Calu3 (cell line): ENCODE data around the gene RAB3C. TPM values are rescaled to one million over a fixed set of nuclear protein-coding genes. Genes with fewer than 3 reads are reported as not detected.

Source experiments
- BruUV-seq: library from RNA; stranded (reverse); fragments of 400-500 nt; replicated peaks from 2 replicates; lab custom pipeline; 2021; lab: Mats Ljungman, UMichigan
- CTCF ChIA-PET: fragments of 300-600 bp; sonication (Branson Sonifier 250); formaldehyde crosslinking; loops from one replicate; lab custom pipeline; 2022; ENCODE audit warnings: antibody characterized with exemption; lab: Charles Lee
- DNase-seq: peaks from one replicate; pipeline ENCODE4 v3.0.0; 2022
- H3K27ac Mint-ChIP-seq: one replicate; pipeline ENCODE4 v1.8.0; 2022; ENCODE audit warnings: mixed read lengths; ENCODE audit not compliant: unreplicated experiment
- H3K27me3 Mint-ChIP-seq: one replicate; pipeline ENCODE4 v1.8.0; 2022; ENCODE audit warnings: mixed read lengths; ENCODE audit not compliant: unreplicated experiment
- H3K36me3 Mint-ChIP-seq: one replicate; pipeline ENCODE4 v1.8.0; 2022; ENCODE audit warnings: mild to moderate bottlenecking, moderate library complexity, mixed read lengths; ENCODE audit not compliant: insufficient read depth, unreplicated experiment
- H3K4me1 Mint-ChIP-seq: one replicate; pipeline ENCODE4 v1.8.0; 2022; ENCODE audit warnings: mild to moderate bottlenecking, low read depth, mixed read lengths; ENCODE audit not compliant: unreplicated experiment
- H3K4me3 Mint-ChIP-seq: one replicate; pipeline ENCODE4 v1.8.0; 2022; ENCODE audit warnings: mild to moderate bottlenecking, low read depth, moderate library complexity, mixed read lengths; ENCODE audit not compliant: unreplicated experiment
- H3K9me3 Mint-ChIP-seq: one replicate; pipeline ENCODE4 v1.8.0; 2022; ENCODE audit warnings: low read depth, mixed read lengths; ENCODE audit not compliant: unreplicated experiment
- CTCF ChIP-seq: fragments of 200-600 bp; IDR thresholded peaks from one replicate; pipeline ENCODE4 v1.8.0; 2022; ENCODE audit warnings: antibody characterized with exemption; ENCODE audit not compliant: unreplicated experiment
- intact Hi-C: fragments of 100-400 bp; cut with micrococcal nuclease; formaldehyde crosslinking; loops from one replicate; pipeline ENCODE4 v1.10.0; 2022; ENCODE audit not compliant: unreplicated experiment
- total RNA-seq: library from RNA; stranded (reverse); gene quantifications from 2 replicates; pipeline ENCODE4 v1.2.3, GENCODE V29; 2022

The RAB3C gene
- total RNA-seq, 1 experiment from 2014 or later = not detected

- no peak overlapping the region for H3K27ac Mint-ChIP-seq
- CTCF ChIA-PET = no interaction called here
- no peak overlapping the region for H3K4me3 Mint-ChIP-seq
- TF ChIP-seq CTCF = no peak
- DNase-seq = no peak
- H3K27me3 Mint-ChIP-seq = peaks cover 59% of the 10 kb centered on the region
- no peaks in the 10 kb centered on the region for H3K9me3 Mint-ChIP-seq
- intact Hi-C loops = no loop called here
- no peaks in the 10 kb centered on the region for H3K36me3 Mint-ChIP-seq
- no TSS peak for BruUV-seq
- no peaks in the 10 kb centered on the region for H3K4me1 Mint-ChIP-seq
Observed at GRCh38 chr5:58872670-58873273, 289.9 kb downstream of the RAB3C start.

GRCh38 chr5:58875599-58875998, 292.7 kb downstream of the RAB3C start:
- intact Hi-C loops = no loop called here
- H3K4me3 Mint-ChIP-seq = no peak overlapping the region
- DNase-seq = no peak
- peaks cover 44% of the 10 kb centered on the region for H3K27me3 Mint-ChIP-seq
- no peaks in the 10 kb centered on the region for H3K36me3 Mint-ChIP-seq
- H3K4me1 Mint-ChIP-seq = no peaks in the 10 kb centered on the region
- no TSS peak for BruUV-seq
- H3K9me3 Mint-ChIP-seq = no peaks in the 10 kb centered on the region
- CTCF ChIA-PET = no interaction called here
- no peak overlapping the region for H3K27ac Mint-ChIP-seq
- TF ChIP-seq CTCF = no peak

GRCh38 chr5:58885260-58885659, 302.4 kb downstream of the RAB3C start:
- DNase-seq = no peak
- Mint-ChIP-seq H3K4me3 (no peak overlapping the region), H3K27ac (no peak overlapping the region), H3K4me1 (peaks cover 9% of the 10 kb centered on the region), H3K36me3 (no peaks in the 10 kb centered on the region), H3K27me3 (peaks cover 35% of the 10 kb centered on the region), H3K9me3 (peaks cover 3% of the 10 kb centered on the region)
- no TSS peak for BruUV-seq
- intact Hi-C loops = loop anchor here (1.0 kb wide), 1 partner anchor 495 kb away; no protein-coding TSS in a partner anchor
- no peak for TF ChIP-seq CTCF
- CTCF ChIA-PET = interaction anchor here (1.6 kb wide), 1 partner anchor 289 kb away, joined by 4 read pairs; no protein-coding TSS in a partner anchor

GRCh38 chr5:58886315-58887207, 303.7 kb downstream of the RAB3C start:
- CTCF ChIA-PET = interaction anchor here (0.8 to 1.6 kb wide), 4 partner anchors 9 to 288 kb away, joined by 3 to 4 read pairs (median 4); no protein-coding TSS in a partner anchor
- no peak overlapping the region for H3K27ac Mint-ChIP-seq

More at GRCh38 chr5:58886315-58887207, 303.7 kb downstream of the RAB3C start:
- BruUV-seq = no TSS peak
- Mint-ChIP-seq H3K9me3 (peaks cover 3% of the 10 kb centered on the region), H3K4me3 (no peak overlapping the region), H3K36me3 (no peaks in the 10 kb centered on the region), H3K27me3 (peaks cover 48% of the 10 kb centered on the region), H3K4me1 (peaks cover 9% of the 10 kb centered on the region)
- DNase-seq = peak; percentile 71
- intact Hi-C loops = loop anchor here (2.0 kb wide), 2 partner anchors 120 to 288 kb away; no protein-coding TSS in a partner anchor
- peak; percentile 69 for TF ChIP-seq CTCF
